HUDEP-2 (cell line): ENCODE measurements around the gene CCM2.

Experiments used
- DNase-seq, 76 experiments: peaks; one replicate each; lab custom pipeline; 2025; ENCODE audit not compliant: unreplicated experiment in 76 of 76; lab: John Stamatoyannopoulos, UW

The CCM2 gene

DNA sequence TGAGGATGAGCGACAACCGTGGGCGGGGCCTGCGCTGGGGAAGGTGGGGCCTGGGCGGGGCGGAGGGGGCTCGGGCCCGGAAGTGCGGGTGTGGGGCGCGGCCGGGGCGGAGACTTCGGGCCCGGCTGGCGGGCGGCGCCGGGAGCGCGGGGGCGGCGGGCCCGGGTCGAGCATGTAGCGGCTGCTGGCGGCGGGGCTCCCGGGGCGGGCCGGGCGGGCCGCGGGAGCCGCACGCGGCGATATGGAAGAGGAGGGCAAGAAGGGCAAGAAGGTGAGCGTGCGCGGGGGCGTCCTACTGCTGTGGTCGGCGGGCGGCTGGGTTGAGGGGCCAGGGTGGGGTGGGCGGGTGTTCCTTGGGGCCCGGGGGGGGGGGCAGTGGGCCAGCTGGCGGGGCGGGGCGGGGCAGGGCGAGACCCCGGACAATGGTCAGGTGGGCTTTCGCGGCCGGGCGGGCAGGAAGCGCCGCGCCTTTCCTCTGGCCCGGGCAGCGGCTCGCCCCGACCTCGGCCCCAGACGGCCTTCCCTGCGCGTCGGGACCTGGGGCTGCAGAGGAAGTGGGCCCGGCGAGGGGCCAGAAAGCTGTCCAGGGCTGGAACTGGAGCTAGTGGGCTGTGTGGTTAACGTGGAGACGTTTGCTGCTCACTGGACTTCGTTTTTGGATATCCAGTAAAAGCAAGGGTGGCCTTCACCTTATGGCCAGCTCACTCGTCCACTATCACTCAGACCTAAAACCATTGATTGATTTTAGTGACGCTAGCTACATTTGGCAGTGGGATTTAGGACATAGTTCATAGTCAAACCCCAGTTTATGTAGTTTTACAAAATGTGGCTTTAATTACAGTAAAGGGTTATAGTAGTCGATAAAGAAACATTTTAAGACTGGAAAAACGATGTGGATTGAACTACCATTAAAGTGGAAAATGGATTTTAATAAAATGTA lies at the start of gene CCM2:
CCM2 (plus strand) TSS at position 109 of the 940 bp plus-strand sequence; CDS start at position 242, 133 bp downstream.
- peak in 6 of 76 experiments; percentile 4 to 55 (median 40) for DNase-seq

DNA sequence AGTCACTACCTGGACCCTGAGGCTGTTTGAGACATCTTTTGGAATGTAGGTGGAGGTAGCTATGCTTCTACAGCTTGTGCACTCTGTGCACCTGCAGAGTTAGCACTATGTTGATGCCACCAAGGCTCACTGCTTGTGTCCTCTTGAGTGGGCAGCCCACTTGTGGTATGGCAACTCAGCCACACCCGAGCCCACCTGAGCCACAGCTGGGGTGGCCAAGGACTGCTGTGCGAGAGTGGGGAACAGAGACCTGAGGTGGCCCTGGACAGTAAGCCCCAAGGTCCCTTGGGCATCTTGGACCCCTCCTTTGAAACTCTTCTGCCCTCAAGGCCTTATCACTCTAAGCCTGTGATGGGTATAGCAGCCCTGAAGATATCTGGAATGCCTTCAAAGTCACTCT lies 46.8 kb upstream of the CCM2 start:
- no peak for DNase-seq

DNA sequence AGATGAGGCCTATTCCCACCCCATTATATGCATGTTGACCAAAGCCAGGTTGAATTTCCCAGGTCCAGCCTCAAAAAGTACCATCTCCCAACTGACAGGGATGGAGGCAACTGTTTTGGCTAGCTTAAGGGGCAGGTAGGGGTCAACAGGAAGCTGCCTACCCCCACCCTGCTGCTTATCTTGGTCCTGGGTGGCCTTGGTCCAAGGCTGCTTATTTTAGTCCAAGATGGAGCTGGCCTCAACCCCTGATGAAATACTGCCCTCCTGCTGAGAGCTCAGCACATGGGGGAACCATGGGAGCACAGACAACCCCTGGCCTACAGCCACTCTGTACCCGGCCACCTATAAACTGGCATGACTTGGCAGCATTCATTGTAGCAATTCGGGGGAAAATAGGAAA lies 44.3 kb upstream of the CCM2 start:
- no peak for DNase-seq

DNA sequence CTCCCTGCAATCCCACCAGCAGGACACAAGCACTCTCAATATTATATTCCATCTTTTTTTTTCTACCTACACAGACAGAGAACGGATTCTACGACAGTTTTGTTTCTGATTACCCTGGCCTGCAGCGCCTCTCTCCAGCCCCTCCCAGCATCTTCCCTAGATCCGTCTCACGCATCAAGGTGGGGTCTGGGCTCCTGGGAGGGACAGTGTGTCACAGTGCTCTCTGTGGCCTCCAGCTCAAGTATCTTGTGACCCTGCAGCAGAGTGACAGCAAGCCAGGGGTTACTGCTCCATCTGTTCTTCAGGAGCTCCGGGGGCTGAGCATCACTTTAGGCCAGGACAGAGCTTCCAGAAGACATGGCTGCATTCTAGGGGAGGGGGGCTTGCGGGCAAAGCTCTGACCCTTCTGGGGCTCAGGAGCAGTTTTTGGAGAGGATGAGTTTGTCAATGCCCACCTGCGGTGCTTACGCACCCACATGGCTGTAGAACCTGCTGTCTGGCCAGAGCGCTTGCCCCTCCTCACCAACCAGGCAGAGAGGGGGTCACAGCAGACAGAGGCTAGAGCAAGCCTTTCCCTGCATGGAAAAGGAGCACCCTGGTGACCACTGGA lies 43.7 kb upstream of the CCM2 start:
- no peak for DNase-seq

DNA sequence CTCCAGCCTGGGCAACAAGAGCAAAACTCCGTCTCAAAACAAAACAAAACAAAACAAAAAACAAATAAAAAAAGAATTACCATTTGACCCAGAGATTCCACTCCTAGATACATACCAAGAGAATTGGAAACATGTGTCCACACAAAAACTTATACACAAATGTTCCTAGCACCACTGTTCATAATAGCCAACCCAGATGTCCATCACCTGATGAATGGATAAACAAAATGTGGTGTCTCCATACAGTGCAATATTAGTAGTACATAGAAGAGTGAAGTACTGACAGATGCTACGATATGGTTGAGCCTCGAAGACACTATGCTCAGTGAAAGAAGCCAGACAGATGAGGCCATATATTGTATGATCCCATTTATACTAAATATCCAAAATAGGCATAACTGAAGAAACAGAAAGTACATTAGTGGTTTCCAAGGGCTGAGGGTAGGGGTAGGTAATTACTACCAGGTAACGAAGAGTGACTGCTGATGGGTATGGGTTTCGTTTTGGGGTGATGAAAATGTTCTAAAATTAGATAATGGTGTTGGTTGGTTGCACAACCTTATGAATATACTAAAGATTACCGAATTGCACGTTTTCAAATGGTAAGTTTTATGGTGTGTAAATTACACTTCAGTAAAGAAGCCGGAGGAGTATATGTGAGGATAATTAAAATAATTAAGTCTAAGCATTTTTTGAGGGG lies 41.2 kb upstream of the CCM2 start:
- no peak for DNase-seq

DNA sequence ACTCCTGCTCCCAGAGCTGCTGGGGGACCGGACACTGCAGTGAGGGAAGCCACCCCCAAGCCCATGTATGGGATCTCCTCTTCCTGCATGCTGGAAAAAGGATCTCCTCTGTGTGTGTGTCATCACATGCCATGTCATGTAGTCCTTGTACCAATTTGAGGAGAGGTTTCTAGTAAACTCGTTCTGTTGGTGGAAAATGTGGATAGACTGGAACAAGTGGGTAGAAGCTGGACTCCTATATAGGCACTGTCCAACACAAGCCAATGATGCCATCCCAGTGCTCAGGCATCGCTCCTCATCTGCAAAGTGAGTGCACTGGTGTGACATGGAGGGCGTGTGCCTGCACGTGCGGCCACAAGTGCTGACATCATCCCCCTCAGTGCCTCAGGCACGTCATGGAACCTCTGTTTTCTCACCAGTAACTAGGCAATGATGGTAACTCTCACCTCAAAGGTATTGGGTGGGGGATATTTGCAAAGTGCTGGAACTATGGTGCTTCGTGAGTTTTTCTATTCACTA lies 40.5 kb upstream of the CCM2 start:
- DNase-seq, result peak in 1 of 76 experiments; percentile 20

DNA sequence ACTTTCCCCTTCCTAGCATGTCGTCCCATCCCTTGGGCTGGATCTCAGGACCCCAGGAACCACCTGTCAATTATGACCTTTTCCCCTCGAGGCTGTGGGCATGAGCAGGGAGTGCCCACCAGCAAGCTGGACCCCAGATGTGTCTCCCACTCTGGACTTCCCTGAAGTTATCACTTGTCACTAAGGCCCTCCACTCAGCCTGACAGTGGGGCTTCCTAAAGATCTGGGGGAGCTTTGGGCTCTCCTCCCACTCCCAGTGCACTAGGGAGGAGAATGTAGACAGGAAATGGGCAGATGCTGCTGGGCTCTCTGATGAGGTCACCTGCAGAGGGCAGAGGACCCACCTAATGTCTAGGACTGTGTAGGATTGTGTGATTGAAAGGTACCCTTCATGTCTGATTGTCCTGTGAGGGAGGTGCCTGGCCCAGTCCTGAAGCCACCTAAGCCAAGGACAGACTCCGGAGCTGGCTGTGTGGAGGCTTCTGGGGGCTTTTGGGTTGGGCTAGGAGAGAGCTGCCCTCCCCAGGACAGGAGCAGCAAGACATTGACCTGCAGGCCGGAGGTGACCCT lies 39.9 kb upstream of the CCM2 start:
- no peak for DNase-seq

DNA sequence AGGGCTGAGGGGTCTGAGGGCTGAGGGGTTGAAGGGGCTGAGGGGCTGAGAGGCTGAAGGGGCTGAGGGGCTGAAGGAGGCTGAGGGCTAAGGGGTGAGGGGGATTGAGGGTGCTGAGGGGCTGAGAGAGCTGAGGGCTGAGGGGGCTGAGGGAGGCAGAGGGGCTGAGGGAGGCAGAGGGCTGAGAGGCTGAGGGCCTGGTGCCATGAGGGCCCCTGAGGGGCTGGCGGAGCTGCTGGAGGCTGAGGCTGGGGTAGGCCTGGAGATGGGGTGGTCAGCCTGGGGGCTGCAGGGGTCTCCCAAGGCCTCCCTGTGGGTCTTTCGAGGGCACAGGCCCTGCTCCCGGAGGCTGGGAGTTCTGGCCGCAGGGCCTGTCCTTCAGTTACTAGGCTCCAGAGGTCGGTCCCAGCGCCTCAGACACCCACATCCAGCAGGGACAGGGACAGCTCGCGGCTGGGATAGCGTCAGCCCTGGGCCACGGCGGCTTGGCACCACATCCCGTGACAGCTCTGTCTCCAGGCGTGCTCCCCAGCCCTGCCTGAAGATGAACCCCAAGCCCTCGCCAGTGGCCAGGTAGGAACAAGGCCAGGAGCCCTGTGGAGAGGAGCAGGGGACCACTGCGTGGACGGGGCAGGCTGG lies 38.0 kb upstream of the CCM2 start:
- DNase-seq, result no peak

DNA sequence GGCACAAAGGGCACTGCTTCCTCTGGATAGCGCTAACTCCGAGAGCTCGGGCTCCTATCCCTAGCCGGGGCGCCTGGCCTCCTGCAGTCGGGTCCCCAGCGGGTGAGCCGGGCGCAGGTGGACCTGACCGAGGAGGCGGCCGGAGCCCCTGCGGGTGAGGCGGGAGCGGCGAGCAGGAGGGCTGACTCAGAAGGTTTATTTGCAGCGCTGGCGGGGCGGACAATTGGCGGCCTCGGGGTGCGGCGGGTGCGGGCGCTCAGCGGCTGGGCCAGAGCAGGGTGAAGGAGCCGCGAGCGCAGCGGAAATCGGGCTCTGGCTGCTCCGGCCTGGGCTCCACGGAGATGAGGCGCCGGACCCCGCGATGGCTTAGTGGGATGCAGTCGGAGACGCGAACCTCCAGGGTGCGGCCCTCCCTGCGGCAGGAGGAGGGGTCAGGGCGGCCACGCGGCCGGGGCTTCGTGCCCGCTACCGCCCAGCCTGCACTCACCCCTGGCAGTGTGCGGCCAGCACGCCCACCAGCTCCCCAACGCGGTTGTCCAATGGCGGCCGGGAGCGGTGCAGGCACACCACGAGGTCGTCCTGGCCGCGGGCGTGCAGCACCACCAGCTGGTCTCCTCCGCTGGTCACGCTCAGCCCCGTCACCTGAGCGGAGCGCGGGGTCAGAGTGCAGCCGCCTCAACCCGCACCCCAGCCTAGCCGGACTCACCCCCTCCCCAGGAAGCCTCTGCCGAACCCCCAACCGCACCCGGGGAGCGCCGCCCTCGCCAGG lies 37.3 kb upstream of the CCM2 start:
- no peak for DNase-seq

DNA sequence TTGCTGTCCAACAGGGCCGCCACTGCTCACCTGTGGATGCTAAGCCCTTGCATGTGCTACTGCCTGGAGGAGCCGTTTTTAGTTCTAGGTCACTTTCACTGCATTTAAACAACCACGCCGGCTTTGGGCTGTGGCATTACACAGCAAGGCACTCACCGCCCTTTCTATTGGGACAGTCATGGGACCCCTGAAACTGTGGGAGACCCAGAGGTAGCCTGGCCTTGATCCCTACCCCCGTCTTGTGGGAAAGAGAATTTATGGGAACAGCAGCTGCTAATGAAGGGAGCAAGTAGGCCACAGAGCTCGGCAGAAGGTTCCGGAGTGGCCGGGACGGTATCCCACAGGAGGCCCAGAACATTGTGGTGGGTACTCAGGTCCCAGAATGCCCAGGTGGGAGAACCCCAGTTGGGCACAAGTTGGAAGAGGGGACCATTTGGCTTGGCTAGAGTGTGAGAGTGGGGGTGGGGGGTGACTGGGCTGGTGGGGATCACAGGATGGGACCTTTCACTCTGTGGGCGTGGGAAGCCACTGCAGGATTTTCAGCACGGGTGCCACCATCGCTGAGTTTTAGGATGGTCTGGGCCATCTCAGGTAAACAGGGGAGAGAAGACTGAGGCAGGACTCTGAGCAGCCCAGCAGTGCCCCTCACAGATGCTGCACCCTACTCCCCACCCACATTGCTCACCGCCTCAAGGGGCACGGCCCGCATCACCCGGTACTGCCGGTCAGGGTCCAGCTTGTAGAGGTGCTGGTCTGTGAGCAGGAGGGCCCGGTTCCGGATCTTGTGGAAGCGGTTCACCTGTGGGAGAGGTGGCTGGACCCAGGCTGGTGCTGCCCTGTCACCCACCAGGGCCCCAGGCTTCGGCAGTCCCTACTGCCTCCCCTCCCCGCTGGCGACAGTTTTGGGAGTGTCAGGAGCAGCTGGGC lies 36.4 kb upstream of the CCM2 start:
- DNase-seq, result no peak

DNA sequence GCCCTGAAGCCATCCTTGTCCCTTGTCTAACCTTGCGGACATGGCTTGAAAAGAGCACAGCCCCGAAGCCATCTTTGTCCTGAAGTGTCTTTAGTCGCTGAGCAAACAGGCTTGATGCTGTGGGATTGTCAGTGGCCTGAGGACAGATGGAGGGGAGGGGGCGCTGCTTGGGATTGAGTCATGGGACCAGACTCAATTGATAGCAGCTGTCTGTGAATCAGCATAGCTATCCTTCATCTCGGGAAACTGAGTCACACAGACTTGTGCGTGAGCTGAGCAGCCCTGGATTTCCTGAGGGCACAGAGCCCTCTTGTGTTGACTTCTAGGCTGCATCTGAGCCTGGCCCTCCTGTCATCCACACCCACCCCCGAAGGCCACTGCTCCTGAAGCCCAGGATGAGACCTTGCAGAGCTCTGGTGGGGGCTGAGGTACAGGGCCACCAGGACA lies 35.6 kb upstream of the CCM2 start:
- peak in 1 of 76 experiments; percentile 6 for DNase-seq

DNA sequence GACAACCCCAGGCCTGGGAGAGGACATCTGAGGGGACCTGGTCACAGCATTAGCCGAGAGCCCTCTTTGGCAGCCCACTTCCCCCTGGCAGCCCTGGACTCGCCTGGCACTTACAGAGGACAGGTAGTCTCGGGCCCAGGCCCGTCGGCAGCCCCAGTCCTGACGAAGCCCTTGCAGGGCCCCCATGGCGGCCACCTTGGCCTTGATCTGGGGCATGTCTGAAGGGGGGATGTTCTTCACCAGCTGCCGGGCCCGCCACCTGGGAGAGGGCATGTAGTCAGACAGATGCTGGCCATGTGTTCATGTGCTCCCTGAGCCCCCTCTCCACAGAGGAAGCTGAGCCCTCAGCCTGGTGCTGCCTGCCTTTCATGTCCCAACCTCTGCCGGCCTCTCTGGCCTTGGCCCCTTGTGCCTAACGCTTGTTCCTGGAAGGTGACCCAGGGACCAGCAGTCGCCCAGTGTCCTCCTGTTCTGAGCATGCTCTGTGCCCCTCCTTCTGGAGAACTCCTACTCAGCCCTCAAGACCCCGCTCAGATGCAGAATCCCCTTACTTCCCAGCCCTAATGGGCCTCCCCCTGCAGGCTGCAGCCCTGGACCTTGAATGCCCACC lies 35.1 kb upstream of the CCM2 start:
- no peak for DNase-seq

DNA sequence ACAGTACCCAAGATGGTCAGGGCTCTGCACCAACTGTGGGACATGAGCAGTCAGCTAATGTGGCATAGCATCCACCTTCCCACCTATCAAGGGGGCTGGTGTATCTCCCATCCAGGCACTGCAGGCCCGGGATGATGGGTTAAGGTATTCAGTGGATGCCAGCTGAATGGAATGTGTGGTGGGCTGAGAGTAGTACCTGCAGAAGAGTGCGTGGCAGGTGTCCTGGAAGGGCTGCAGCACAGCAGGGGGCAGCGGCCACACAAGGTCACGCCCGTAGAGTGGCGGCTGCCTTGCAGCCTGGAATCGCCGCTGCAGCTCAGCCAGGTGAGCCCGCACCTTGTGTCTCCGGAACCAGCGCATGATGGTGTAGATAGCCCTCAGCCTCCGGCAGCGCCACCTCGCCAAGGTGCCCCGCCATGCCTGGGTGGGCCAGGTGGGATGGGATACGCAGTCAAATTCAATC lies 34.5 kb upstream of the CCM2 start:
- DNase-seq, result no peak

DNA sequence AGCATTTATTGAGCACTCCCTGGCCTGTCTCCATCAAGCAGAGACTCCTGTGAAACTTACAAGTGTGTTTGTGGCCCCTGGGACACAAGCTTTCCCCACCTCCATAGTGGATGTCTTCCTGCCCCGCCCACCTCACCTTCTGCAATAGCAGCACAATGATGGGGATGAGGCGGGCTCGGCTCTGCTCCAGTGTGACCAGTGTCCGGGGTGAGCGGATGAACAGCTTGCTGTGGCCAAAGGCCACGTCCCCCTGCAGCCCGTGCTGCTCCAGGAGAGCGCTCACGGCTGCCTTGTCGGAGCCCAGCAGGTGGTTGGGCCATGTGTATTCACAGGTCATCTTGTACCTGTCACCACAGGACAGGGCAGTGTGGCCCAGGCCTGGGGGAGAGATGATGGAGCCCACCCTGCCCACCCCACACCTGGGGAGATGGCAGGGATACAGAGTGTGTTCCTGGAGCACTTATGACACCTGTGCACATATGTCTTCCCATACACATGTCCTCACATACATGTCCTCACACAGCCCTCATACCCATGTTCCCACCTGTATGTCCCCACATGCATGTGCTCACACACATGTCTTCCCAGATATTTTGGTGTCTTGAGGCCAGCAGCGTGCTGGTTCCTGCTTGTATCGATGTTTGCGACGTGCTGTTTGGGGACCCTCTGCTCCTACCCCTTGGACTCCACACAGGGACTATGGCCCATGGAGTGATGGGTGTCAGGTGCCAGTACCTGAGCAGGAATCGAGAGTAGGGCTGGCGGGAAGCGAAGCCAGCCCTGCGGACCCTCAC lies 33.9 kb upstream of the CCM2 start:
- no peak for DNase-seq

DNA sequence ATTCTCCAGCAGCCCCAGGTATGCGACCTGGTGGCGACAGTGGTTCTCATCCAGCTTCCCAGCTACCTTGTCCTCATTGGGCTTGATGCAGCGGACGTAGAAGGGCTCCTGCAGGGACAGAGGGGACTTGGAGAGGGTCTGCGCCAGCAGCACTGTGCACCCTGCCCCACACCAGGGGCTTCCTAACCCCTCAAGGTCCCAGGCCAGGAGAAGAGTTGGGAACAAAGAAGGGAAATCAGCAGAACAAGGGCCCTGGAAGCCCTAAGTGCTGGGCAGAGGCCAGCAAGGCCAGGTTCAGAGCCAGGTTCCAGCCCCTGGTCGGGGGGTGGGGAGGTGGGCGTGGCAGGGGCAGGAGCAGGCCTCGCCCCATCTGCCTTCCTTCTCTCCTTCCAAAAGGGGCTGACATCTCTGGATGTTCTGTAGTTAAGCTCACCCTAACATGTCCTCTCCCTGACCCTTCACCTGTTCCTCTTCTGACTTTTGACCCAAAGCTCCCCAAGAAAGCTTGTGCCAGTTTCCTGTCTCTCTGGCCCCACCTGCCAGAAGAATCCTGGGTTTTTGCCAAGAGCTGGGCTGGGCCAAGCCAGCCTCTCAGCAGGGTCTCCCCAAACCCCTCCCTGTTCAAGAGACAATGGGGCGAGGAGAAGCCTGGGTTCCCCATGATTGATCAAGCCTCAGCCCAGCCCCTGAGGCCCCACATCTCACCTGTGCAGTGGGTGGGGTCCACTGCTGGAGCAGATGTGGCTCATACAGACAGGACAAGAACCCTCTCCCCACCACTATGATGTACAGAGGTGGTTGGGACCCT lies 33.1 kb upstream of the CCM2 start:
- DNase-seq, result no peak
